ENCODE measurements around the gene PWWP2A. TPM values are rescaled to one million over a fixed set of nuclear protein-coding genes. Genes with fewer than 3 reads are reported as not detected.

The PWWP2A gene
- total RNA-seq, 1 experiment from 2014 or later, result 61.1 TPM

- TF ChIP-seq ZNF512 (CRISPR knock-in tag; IDR thresholded peaks at IDR 0.05; ENCODE audit: borderline replicate concordance) (no peak), TEAD1 (CRISPR knock-in tag; IDR thresholded peaks at IDR 0.05) (no peak; the same call in 1 of the 2 replicates), AR (CRISPR knock-in tag; IDR thresholded peaks at IDR 0.05) (no peak), ZNF232 (CRISPR knock-in tag; IDR thresholded peaks at IDR 0.05) (no peak), PRRX2 (CRISPR knock-in tag; IDR thresholded peaks at IDR 0.05) (no peak), ZNF281 (CRISPR knock-in tag; IDR thresholded peaks at IDR 0.05) (no peak), ZNF425 (CRISPR knock-in tag; conservative IDR thresholded peaks at IDR 0.05) (no peak), CREM (CRISPR knock-in tag; IDR thresholded peaks at IDR 0.05) (peak; percentile 44; the same call in 1 of the 2 replicates), SMAD4 (CRISPR knock-in tag; IDR thresholded peaks at IDR 0.05) (no peak), ZSCAN18 (CRISPR knock-in tag; IDR thresholded peaks at IDR 0.05) (no peak), FOXP4 (CRISPR knock-in tag; IDR thresholded peaks at IDR 0.05) (no peak), PRDM15 (CRISPR knock-in tag; IDR thresholded peaks at IDR 0.05) (no peak), USF1 (CRISPR knock-in tag; IDR thresholded peaks at IDR 0.05) (peak; percentile 83), AFF4 (CRISPR knock-in tag; IDR thresholded peaks at IDR 0.05; ENCODE audit: borderline replicate concordance) (no peak)
Observed at GRCh38 chr5:160165137-160166068, 46.2 kb upstream of the PWWP2A start (continued).

Data from WTC11 (cell line).